ENCODE results near the gene KIFC1.

Gene KIFC1

GRCh38 chr6:33440649-33441309 lies 49.2 kb downstream of the KIFC1 start:
- no peak overlapping the region for H3K27ac ChIP-seq
- no peak for DNase-seq (ENCODE audit: low spot score)
- H3K4me3 ChIP-seq, result no peak overlapping the region
- TF ChIP-seq CTCF (IDR thresholded peaks at IDR 0.05), result no peak

GRCh38 chr6:33441457-33441856 lies 49.8 kb downstream of the KIFC1 start:
- no peak for TF ChIP-seq CTCF (IDR thresholded peaks at IDR 0.05)
- H3K27ac ChIP-seq, result no peak overlapping the region
- DNase-seq (ENCODE audit: low spot score), result no peak
- H3K4me3 ChIP-seq, result no peak overlapping the region

- no peak for TF ChIP-seq CTCF (IDR thresholded peaks at IDR 0.05)
- DNase-seq (ENCODE audit: low spot score), result no peak
- Histone ChIP-seq H3K4me3 (no peak overlapping the region), H3K27ac (no peak overlapping the region)
Measured at GRCh38 chr6:33442283-33442682, 50.7 kb downstream of the KIFC1 start.

GRCh38 chr6:33443025-33443424 lies 51.4 kb downstream of the KIFC1 start:
- H3K27ac ChIP-seq, result no peak overlapping the region
- no peak for DNase-seq (ENCODE audit: low spot score)
- H3K4me3 ChIP-seq, result no peak overlapping the region
- no peak for TF ChIP-seq CTCF (IDR thresholded peaks at IDR 0.05)

- H3K4me3 ChIP-seq, result no peak overlapping the region
- H3K27ac ChIP-seq, result no peak overlapping the region
- no peak for TF ChIP-seq CTCF (IDR thresholded peaks at IDR 0.05)
- no peak for DNase-seq (ENCODE audit: low spot score)
Measured at GRCh38 chr6:33443619-33444504, 52.2 kb downstream of the KIFC1 start.

GRCh38 chr6:33445119-33445603 lies 53.5 kb downstream of the KIFC1 start:
- no peak for DNase-seq (ENCODE audit: low spot score)
- no peak for TF ChIP-seq CTCF (IDR thresholded peaks at IDR 0.05)
- Histone ChIP-seq H3K4me3 (no peak overlapping the region), H3K27ac (no peak overlapping the region)
